Stimulated activated CD8-positive, alpha-beta memory T cell treated with anti-CD3 and anti-CD28 coated beads, Interleukin-7, amount 100 ng/mL, for 48 hours (primary cell): ENCODE data around the gene CMTM1.

ENCODE experiments used
- DNase-seq, 2 donors: peaks; one replicate each; pipeline ENCODE4 v3.0.0-alpha.2; 2020; ENCODE audit warnings: low read depth in 1 of 2; ENCODE audit errors: extremely low read depth in 1 of 2

The CMTM1 gene

DNA sequence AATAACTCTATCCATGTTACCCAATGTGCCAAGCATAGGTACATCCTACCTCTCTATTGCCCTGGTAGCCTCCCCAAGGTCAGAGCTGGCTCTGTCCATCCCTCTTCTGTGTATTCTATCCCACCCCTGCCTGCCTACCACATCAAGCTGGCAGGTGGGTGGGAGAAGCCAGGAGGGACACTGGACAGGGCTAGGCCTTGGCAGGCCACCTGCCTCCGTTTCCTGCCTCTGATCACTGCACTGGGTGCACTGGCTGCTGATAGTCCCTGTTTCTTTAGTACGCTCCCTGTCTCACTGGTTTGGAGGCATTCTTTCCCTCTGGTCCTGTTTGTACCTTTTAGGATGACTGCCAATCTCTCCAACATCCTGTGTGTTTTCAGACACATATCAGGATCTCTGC, 29.0 kb upstream of the CMTM1 start:
- DNase-seq: no peak

DNA sequence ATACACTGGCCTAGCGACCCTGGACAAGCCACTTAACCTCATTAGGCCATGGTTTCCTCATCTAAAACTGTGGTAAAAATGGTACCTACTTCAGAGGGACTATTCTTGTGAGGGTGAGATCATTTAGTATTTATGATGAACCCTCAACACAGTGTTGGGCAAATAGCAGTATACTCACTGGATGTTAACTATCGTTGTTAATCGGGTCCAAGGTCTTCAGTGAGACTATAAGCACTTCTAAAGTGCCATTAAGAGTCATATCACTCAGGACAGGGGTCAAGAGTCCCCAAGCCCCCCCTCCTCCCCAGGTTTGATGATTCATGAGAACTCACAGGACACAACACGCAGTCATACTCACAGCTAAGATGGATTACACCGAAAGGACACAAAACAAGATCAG, 27.3 kb upstream of the CMTM1 start:
- DNase-seq: no peak

DNA sequence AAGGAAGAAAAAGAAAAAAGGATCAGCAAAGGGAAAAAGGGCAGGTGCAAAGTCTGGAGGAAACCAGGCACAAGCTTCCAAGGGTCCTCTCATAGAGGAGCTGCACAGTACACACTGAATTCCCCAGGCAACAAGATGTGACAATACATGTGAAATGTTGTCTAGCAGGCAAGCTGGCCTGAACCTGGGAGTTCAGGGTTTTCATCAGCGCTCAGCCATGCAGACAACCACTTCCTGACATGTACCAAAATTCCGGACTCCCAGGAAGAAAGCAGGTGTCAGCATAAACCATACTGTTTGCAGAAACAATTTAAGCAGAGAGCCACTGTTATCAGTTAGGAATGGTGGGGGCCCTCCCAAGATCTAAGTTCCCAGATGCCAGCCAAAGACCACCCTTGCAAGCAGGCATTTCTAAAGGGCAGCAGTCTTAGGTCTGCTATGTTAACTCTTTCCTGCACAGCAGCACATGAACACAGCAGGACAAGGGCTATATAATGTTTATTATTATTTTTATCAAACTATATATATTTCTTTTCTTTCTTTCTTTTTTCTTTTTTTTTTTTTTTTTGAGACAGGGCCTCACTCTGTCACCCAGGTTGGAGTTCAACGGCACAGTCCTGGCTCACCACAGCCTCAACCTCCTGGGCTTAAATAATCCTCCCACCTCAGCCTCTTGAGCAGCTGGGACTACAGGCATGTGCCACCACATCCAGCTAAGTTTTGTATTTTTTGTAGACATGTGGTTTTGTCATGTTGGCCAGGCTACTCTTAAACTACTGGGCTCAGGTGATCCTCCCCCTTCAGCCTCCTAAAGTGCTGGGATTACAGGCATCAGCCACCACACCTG, 26.4 kb upstream of the CMTM1 start:
- DNase-seq: no peak

DNA sequence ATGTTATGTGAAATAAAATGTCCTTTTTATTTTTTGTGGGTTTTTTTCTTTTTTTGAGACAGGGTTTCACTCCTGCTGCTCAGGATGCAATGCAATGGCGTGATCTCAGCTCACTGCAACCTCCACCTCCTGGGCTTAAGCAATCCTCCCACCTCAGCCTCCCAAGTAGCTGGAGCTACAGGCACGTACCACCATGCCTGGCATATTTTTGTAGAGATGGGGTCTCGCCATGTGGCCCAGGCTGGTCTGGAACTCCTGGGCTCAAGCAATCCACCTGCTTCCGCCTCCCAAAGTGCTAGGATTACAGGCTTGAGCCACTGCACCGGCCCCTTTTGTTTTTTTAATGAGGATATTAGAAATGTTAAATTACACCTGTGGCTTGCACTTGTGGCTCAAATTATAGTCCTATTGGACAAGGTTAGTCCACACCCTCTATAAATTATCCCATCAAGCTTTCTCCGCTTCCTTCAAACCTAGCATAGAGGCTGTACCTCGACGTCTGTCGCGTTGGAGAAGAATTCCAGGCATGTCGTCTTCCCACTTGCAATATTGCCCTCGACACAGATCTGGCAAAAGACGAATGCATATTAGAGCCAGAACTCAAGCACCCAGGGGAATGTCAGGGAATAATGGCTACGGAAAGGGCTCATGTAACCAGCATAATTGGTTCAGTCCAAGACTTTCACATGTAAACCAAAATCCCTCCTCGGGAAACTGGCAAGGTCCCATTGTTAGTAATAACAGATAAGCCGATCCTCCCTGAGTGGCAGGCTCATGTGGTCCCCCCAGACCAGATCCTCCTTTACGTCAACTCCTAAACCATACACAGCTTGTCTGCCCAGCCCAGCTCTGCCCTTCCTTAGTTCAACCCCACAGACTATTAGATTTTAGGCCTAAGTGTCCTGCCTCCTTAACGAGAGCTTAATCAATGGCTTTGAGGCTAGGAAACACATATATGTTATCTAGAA, 24.6 kb upstream of the CMTM1 start:
- DNase-seq: no peak

DNA sequence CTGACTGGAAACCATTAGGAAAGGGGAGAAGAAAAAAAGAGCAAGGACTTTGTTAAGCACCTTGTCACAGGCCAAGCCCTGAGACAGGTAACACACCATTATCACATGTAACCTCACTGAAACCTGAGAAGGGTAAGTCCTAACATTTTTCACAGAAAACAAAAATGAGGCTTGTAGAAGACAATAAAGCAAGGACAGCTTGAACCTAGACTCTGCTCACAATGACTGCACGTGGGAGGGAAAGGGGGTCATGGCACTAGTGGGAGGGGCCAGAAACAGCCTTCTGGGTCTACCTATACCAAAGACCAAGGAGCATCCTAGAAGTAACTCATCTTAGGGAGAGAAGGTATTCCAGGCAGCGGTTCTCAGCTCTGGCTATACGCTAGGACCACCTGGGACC, 23.8 kb upstream of the CMTM1 start:
- DNase-seq: no peak

DNA sequence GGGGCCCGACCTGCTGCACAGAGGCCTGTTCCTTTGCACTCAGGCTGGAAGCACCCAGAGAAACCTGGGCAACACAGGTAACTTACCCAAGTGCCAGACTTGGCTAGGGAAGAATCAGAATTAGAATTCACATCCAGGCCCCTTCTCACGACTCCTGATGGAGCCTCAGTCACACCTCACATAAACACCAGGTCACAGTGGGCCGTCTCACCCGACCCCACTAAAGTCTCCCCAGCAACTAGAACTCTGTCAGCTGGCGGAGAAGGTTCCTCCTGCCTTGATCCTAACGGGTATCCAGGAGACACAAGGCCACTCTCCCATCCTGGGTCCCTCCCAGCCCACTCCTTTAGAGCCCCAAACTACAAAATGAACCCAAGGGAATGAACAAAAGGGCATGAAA, 22.7 kb upstream of the CMTM1 start:
- no peak for DNase-seq

DNA sequence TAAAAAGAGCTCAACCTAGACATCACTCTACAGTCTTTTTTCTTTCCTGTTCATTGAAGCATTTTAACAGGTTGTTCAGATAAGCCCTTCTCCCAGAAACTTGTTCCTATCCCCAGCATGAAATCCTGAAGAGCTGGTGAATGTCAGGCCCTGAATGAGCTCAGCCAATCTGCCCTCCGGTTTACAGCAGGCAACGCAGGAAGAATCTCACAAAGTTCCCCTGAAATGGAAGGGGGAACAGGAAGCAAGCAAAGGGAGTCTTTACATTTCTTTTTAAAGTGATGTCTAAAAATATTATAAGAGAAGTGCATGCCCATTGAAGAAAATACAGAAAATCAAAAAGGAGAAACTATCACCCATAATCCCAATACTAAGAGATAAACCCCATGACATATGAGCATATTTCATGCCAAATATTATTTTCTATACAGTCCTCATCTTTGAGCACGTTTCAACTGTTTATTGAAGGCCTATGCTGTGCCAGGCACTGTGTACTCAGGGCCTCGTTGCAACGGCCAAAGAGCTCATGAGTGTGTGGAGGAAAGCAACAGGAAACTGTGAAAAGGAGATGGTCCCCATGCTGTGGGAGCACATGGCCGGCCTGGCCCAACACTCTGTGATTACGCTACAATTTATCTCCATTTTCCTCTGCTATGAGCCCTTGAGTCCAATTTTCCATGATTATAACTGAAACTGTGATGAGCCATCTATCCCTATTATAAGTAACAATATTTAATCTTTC, 22.1 kb upstream of the CMTM1 start:
- DNase-seq: no peak

DNA sequence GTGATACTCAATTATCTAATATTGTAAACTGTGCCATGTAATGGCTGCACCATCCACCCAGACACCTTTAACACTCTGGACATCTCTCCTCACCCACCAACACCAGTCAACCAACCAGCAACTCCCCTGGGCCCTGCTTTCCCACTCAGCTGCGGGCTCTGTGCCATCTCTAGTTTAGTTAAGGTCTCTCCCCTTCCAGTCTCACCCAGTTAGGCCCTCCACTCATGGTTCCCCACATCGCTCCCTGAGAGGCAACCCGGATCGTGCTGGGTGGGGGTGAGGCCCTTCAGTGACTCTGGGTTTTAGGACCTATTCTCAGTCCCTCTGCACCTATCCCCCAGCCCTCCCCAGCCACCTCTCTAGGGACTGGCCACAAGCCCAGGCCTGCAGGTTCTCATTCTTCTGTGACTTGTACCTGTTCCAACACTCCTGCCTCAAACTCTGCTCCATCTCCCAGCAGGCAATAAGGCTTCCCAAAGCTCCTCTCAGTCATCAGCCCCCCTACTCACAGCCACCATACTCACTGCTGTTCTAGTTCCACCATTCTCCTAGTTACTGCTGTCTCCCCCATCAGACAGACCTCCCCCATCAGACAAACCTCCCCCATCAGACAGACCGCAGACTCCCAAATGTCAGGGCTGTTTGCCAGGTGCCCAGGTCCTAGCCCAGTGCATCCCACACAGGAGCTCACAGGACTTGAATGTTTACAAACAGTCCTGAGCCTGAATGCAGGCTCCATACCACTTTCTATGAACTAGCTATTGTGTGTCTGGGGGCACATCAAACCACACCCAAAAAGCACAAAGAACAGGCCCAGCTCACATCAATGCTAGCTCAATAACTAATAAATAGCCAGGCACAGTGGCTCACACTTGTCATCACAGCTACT, 18.9 kb upstream of the CMTM1 start:
- DNase-seq: no peak

DNA sequence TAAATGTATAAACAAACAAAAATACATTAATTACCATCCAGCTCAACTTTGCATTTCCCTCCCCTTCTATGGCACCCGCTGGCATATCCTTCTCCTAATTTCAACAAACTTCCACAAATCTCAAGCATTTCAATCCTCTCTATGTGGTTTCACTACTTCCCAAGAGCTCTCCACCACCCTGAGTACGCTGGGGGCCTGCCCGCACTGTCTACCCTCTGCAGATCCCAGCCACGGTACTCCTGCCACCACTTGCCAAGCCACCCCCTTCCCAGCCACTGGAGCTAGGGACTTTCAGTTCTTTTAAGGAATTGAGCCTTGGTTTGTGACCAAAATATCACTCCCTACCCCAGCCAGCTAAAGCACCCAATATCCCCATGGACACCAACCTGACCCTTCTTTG, 18.2 kb upstream of the CMTM1 start:
- DNase-seq: no peak

DNA sequence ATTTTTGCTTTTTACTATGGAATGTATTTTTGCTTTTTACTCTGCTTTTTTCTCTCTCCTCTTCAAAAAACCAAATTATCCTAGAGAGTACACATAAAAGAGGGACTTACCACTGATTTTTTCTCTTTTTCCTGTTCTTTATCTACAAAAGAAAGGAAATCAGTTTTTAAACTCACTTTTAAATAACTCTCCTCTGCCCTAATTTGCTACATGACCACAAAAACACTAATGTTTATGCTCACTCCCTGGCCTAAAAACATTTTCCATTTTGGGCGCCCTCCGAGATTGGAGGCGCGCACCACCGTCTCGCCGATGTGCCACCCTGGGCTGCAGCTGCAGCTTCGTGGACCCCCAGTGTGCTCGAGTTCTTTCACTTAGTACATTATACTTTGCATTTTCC, 17.4 kb upstream of the CMTM1 start:
- no peak for DNase-seq

DNA sequence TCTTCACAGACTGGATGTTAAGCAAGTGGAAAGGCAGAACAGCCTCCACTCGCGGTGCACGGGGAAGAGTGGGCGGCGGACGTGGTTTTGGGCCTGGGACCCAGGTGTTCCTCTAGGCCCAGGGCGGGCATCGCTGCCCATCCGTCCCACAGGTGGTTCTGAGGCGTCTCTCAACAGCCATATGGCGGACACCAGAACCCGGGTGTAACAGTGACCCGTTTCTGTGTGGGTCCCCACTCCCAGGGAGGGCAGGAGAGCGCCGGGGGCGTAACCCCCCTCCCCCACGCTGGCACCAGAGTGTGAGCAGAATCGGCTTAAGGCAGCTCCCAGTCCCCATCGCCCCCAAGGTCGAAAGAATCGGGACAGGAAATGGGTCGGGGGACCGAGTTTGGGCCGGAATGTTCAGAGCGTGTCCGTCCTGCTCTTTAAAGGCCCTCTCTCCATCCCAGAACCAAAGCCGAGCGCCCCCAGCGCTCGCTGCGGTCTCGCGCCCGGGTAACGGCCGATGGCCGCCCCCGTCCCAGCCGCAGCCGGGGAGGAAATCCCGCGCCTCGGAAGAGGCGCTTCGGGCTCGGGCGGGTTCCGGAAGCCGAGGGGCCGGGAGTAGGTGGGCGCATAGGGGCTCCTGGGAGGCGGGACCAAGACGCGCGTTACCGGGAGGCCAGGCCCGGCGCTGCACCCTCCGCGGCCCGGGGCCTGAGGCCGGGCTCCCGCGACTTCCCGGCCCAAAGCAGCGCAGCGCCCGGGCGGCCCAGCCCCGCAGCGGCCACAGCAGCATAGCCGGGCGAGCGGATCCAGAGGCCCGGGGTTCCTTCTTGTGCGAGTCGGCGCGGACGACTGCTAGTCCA, 16.7 kb upstream of the CMTM1 start, which contains the start of gene TK2:
Gene TK2 (minus strand): TSS at position 839 of the 848 bp plus-strand sequence. CDS start 61 bp downstream, at position 778.
- DNase-seq: peak; percentile 56 to 72

DNA sequence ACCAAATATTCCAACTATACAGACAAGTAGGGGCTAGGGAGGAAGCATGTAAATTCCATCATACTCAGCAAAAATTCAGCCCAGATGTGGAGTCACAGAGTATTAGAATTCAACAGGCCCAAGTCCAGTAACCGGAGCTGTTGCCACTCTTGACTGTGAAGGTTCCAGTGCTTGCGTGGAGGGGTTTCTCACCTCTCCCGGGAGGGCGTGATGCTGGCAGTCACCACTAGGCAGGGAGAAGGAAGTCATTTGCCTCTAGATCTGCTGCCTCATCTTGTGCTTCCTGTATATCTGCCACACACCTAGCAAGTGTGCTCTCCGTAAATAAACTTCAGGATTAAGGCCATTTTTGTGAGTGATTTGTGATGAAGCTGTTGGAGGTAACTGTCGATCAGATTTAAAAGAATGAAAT, 14.9 kb upstream of the CMTM1 start:
- peak; percentile 29 to 59 for DNase-seq

DNA sequence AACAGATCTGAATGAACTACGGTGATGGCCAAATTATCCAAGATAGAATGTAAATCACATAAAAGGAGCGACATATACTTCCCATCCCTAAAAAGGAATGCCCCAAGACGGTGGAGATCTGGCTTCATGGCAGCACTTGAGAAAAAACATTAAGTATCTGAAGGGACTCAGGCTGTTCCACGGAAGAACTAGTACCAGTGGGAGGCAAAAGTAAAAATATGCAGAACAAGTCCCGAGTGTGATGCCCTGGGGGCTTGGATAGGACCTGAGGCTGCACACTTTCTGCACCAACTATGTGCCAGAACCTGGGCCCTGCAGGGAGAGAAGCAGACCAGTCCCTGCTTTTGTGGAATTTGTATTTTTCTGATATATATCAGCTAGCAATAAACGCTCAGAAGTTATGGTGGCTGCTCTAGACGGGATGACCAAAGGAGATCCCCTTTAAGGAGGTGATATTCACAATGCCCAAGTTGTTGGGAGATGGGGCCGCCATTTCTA, 14.4 kb upstream of the CMTM1 start:
- no peak for DNase-seq

DNA sequence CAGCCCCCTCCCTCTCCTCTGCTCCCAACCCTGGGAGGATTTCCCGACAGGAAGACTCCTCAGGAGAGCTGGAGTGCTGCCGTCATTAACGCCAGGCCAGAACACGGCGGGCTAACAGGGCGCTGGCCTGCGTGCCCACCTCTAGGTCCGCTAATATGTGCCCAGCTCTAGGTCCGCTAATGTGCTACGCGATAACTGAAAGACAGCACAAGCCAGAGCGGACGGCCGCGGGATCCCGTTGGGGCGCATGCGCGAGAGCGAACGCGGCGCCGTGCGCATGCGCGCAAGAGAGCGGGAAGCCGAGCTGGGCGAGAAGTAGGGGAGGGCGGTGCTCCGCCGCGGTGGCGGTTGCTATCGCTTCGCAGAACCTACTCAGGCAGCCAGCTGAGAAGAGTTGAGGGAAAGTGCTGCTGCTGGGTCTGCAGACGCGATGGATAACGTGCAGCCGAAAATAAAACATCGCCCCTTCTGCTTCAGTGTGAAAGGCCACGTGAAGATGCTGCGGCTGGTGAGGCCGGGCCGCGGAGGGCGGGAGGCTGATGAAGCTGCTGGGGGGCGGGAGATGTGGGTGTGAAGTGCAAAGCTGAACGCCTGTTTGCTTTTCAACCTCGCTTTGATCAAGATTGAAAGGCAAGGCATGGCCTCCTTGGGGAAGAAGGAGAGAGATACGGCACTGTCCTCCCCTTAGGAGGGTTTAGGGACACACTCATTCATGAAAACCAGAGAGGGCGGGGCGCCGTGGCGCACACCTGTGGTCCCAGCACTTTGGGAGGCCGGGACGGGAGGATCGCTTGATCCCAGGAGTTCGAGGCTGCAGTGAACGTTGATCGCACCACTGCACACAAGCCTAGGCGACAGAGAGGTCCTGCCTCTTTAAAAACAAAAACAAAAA, 13.7 kb upstream of the CMTM1 start, which contains the start of gene CKLF:
Gene CKLF (plus strand): TSS at position 291 of the 892 bp plus-strand sequence. CDS start 140 bp downstream, at position 431.
- peak; percentile 80 to 89 for DNase-seq

DNA sequence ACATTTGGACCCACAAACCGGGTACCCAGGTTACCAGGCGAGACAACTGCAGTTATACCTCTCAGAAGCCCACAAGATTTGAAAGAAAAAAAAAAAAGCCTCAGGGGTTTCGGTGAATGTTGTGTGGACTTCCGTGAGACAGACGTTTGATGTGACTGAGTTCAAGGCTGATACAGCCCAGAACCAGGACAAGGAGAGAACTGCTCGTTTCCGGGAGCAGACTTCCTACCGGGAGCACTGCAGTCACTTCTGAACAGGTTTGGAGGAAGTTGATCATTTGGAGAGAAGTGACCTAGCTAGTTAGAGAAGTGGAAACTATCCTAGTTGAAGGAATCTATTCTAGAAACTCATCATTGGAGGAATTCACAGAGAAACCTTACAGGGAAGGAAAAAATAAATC, 13.0 kb upstream of the CMTM1 start:
- no peak for DNase-seq

DNA sequence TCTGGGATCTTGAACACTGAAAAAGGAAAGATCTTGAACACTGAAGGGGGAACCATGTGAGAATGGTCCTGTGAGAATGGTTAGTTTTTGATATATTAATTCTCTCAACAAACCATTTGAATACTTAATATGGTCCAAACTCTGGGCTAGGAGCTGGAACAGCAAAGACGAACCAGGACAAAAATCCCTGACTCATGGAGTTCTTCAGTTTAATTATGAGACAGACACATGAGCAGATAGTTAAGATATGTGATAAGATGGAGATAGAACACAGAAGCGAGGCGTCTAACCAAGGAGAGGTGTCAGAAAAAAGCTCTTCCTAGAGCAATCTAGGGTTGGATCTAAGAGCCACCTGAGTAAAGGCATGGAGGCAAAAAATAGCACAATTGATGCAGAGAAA, 12.2 kb upstream of the CMTM1 start:
- DNase-seq: no peak

DNA sequence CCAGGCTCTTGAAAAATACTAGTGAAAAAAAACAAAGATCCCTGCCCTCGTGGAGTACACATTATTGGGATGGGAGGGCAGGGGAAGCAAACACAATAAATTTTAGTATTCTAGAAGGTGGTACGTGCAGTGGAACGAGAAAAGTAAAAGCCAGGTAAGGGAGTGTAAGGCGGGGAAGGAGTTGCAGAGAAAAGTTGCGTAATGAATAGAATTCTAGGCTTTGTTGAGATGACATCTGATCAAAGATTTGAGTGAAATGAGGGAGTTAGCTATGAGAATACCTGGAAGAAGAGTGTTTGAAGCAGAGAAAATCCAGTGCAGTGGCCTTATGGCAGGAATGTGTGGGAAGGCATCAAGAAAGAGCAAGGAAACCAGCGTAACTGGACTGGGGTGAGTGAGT, 11.7 kb upstream of the CMTM1 start:
- DNase-seq: no peak

DNA sequence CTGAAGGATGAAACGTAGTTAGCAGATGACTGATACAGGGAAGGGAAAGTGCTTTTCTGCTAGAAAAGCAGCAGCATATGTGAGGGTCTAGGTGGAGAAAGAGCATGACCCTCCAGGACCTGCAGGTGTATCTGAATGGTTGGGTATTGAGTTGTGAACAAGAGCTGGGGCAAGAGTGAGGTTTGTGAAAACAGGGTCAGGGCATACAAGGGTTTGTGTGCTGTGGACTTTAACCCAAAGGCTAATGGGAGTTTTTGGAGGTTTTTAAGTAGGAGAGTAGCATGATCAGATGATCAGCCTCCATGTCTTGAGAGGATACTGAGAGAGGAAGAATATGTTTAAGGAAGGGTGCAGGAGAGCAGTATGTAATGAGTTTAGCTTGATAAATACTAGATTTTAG, 6.1 kb upstream of the CMTM1 start:
- no peak for DNase-seq
